Panc1 (cell line): ENCODE measurements around the gene DNAJA2. TPM values are rescaled to one million over a fixed set of nuclear protein-coding genes. Genes with fewer than 3 reads are reported as not detected.

Source experiments
- ATAC-seq: fragments of 200-7000 bp; cut with Tn5 transposase; 2 replicates; pipeline ENCODE4 v1.9.1; 2020; ENCODE audit warnings: mild to moderate bottlenecking, moderate library complexity
- BruUV-seq: library from RNA; stranded (reverse); fragments of 400-500 nt; replicated peaks from 2 replicates; lab custom pipeline; 2021; lab: Mats Ljungman, UMichigan
- CTCF ChIA-PET: fragments of 300-600 bp; sonication (Branson Sonifier 250); formaldehyde crosslinking; loops from one replicate; lab custom pipeline; 2022; ENCODE audit warnings: antibody characterized with exemption; lab: Charles Lee
- POLR2A ChIA-PET: fragments of 300-600 bp; sonication (Branson Sonifier 250); formaldehyde crosslinking; loops from one replicate; lab custom pipeline; 2022; ENCODE audit warnings: antibody characterized with exemption; lab: Charles Lee
- DNase-seq: peaks from one replicate; pipeline ENCODE4 v3.0.0-alpha.2; 2010; ENCODE audit warnings: low read depth, low spot score
- H3K27ac ChIP-seq: 2 replicates; pipeline ENCODE4 v1.5.1; 2011; ENCODE audit warnings: mild to moderate bottlenecking, low read length, inconsistent platforms
- H3K27me3 ChIP-seq: fragments of 200-500 bp; sonication (Bioruptor generic); 2 replicates; pipeline ENCODE4 v1.6.0; 2014; ENCODE audit warnings: low read length, inconsistent platforms; ENCODE audit not compliant: control insufficient read depth, insufficient read depth
- H3K36me3 ChIP-seq: fragments of 200-500 bp; sonication (Bioruptor generic); 2 replicates; pipeline ENCODE4 v1.5.1; 2014; ENCODE audit warnings: inconsistent platforms, mild to moderate bottlenecking, low read length, moderate library complexity; ENCODE audit not compliant: control insufficient read depth, insufficient read depth
- H3K4me1 ChIP-seq: 2 replicates; pipeline ENCODE4 v1.5.1; 2011; ENCODE audit warnings: inconsistent platforms, mild to moderate bottlenecking, low read length, moderate library complexity; ENCODE audit not compliant: control insufficient read depth, insufficient read depth
- H3K4me3 ChIP-seq, 2 experiments: 2 replicates each; pipeline ENCODE4 v1.5.1; 2011 to 2012; ENCODE audit warnings: low read depth in 2 of 2, low read length in 2 of 2, mild to moderate bottlenecking in 2 of 2, inconsistent platforms in 1 of 2, moderate library complexity in 1 of 2
- H3K9me3 ChIP-seq: fragments of 200-500 bp; sonication (Bioruptor generic); 2 replicates; pipeline ENCODE4 v1.5.1; 2014; ENCODE audit warnings: low read depth, mild to moderate bottlenecking, inconsistent platforms, low read length, moderate library complexity; ENCODE audit not compliant: control insufficient read depth, insufficient read depth
- POLR2AphosphoS5 ChIP-seq: IDR thresholded peaks from 2 replicates; pipeline ENCODE4 v1.6.1; 2012; ENCODE audit warnings: mild to moderate bottlenecking, low read depth, low read length, moderate library complexity
- SIN3A ChIP-seq: IDR thresholded peaks from 2 replicates; pipeline ENCODE4 v1.6.1; 2012; ENCODE audit warnings: low read depth, mild to moderate bottlenecking, low read length, moderate library complexity, borderline replicate concordance; ENCODE audit not compliant: insufficient read depth
- TCF7L2 ChIP-seq: IDR thresholded peaks from 2 replicates; pipeline ENCODE4 v1.6.1; 2011; ENCODE audit warnings: mild to moderate bottlenecking, low read depth, low read length, inconsistent platforms
- in situ Hi-C: cut with HindIII; loops from 2 replicates; pipeline ENCODE4 v1.10.0; 2016; ENCODE audit warnings: low sequenced_read_pairs, low pct_unique_long_range_greater_than_20kb
- intact Hi-C: fragments of 100-400 bp; cut with micrococcal nuclease; formaldehyde crosslinking; loops from one replicate; pipeline ENCODE4 v1.10.0; 2022; ENCODE audit not compliant: unreplicated experiment
- total RNA-seq: library from RNA; stranded (reverse); gene quantifications from one replicate; pipeline ENCODE4 v1.2.1, GENCODE V29; 2021; ENCODE audit not compliant: unreplicated experiment
- TF ChIP-seq, protein P1 (sequence below): fragments of 450-650 bp; IDR thresholded peaks from 2 replicates; pipeline ENCODE4 v1.5.1; 2017; ENCODE audit warnings: mild to moderate bottlenecking
- TF ChIP-seq, protein P2 (sequence below), 2 experiments: IDR thresholded peaks; 2 replicates each; pipeline ENCODE4 v1.6.1; 2011 to 2012; ENCODE audit warnings: low read depth in 2 of 2, control low read depth in 1 of 2, low read length in 1 of 2, mild to moderate bottlenecking in 1 of 2, moderate library complexity in 1 of 2; ENCODE audit not compliant: insufficient read depth in 1 of 2

DNAJA2 gene
- total RNA-seq, 1 experiment from 2014 or later = 49.4 TPM

DNA sequence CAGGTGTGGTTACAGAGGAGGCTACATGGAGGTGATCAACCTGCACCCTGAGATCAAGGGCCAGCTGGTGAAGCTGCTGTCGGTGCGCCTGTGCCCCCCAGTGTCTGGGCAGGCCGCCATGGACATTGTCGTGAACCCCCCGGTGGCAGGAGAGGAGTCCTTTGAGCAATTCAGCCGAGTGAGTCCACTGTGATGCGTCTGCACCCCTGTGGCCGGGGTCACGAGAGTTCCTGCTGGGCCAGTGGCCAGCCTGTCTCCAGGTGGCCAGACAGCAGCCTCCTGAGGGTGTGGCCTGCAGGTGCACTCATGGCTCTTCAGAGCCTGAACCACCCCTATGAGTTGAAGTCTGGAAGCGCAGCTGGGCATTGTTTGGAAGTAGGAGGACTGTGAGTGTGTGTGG is 51.2 kb downstream of the DNAJA2 start:
- BruUV-seq = no TSS peak
- POLR2A ChIA-PET = interaction anchor here (0.6 kb wide), 1 partner anchor 48 kb away, joined by 8 read pairs; no protein-coding TSS in a partner anchor
- CTCF ChIA-PET = no interaction called here
- no peaks in the 10 kb centered on the region for H3K9me3 ChIP-seq
- no peak overlapping the region for H3K4me3 ChIP-seq
- no peak for DNase-seq
- H3K36me3 ChIP-seq = no peaks in the 10 kb centered on the region
- ATAC-seq = no peak
- no peak overlapping the region for H3K27ac ChIP-seq
- intact Hi-C loops (no loop called here), in situ Hi-C loops (no loop called here)
- H3K27me3 ChIP-seq = no peaks in the 10 kb centered on the region
- no peaks in the 10 kb centered on the region for H3K4me1 ChIP-seq
- no peak for TF ChIP-seq SIN3A
- TF ChIP-seq, protein P1, sequence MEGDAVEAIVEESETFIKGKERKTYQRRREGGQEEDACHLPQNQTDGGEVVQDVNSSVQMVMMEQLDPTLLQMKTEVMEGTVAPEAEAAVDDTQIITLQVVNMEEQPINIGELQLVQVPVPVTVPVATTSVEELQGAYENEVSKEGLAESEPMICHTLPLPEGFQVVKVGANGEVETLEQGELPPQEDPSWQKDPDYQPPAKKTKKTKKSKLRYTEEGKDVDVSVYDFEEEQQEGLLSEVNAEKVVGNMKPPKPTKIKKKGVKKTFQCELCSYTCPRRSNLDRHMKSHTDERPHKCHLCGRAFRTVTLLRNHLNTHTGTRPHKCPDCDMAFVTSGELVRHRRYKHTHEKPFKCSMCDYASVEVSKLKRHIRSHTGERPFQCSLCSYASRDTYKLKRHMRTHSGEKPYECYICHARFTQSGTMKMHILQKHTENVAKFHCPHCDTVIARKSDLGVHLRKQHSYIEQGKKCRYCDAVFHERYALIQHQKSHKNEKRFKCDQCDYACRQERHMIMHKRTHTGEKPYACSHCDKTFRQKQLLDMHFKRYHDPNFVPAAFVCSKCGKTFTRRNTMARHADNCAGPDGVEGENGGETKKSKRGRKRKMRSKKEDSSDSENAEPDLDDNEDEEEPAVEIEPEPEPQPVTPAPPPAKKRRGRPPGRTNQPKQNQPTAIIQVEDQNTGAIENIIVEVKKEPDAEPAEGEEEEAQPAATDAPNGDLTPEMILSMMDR = no peak
- TF ChIP-seq, protein P2, sequence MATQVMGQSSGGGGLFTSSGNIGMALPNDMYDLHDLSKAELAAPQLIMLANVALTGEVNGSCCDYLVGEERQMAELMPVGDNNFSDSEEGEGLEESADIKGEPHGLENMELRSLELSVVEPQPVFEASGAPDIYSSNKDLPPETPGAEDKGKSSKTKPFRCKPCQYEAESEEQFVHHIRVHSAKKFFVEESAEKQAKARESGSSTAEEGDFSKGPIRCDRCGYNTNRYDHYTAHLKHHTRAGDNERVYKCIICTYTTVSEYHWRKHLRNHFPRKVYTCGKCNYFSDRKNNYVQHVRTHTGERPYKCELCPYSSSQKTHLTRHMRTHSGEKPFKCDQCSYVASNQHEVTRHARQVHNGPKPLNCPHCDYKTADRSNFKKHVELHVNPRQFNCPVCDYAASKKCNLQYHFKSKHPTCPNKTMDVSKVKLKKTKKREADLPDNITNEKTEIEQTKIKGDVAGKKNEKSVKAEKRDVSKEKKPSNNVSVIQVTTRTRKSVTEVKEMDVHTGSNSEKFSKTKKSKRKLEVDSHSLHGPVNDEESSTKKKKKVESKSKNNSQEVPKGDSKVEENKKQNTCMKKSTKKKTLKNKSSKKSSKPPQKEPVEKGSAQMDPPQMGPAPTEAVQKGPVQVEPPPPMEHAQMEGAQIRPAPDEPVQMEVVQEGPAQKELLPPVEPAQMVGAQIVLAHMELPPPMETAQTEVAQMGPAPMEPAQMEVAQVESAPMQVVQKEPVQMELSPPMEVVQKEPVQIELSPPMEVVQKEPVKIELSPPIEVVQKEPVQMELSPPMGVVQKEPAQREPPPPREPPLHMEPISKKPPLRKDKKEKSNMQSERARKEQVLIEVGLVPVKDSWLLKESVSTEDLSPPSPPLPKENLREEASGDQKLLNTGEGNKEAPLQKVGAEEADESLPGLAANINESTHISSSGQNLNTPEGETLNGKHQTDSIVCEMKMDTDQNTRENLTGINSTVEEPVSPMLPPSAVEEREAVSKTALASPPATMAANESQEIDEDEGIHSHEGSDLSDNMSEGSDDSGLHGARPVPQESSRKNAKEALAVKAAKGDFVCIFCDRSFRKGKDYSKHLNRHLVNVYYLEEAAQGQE (IDR thresholded peaks at IDR 0.05; ENCODE audit: insufficient read depth in 1 of 2, low read depth in 2 of 2, low read length in 1 of 2) = no peak
- no peak for TF ChIP-seq POLR2AphosphoS5
- no peak for TF ChIP-seq TCF7L2

DNA sequence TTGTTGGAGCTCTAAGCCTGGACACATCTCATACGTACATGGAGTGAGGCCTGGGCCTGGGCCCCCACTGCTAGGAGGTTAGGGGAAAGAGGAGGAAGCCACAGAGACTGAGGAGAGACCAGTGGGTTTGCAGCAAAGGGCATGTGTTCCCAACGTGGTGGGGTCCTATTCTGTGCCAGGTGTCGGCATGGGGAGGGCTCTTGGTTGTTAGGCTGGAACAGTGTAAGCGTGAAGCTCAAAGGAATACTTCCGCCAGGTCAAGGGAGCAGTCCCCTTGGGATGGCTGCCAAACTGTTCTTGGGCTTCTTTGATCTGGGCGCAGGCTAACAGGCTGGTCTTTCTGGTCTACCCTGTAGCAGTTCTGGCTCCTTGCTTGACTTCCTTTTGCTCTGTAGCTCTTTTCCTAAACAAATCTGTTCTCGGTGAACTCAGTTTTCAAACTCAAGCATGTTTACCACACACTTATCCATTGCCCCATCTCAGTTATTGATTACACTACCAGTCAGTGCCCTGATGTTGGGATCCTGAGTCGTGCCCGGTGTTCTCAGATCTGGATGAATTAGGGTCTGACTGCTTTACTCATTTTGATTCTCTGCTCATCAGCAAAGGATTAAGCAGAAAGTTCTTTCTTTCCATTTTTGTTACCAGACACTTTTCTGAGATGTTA is 52.9 kb downstream of the DNAJA2 start:
- TF ChIP-seq, protein P2 (IDR thresholded peaks at IDR 0.05; ENCODE audit: insufficient read depth in 1 of 2, low read depth in 2 of 2, low read length in 1 of 2) = no peak
- ATAC-seq = no peak
- no peaks in the 10 kb centered on the region for H3K36me3 ChIP-seq

More for the DNA sequence above, 52.9 kb downstream of the DNAJA2 start:
- DNase-seq = no peak
- H3K27me3 ChIP-seq = no peaks in the 10 kb centered on the region
- intact Hi-C loops (no loop called here), in situ Hi-C loops (no loop called here)
- H3K4me3 ChIP-seq = no peak overlapping the region
- H3K9me3 ChIP-seq = no peaks in the 10 kb centered on the region
- BruUV-seq = no TSS peak
- CTCF ChIA-PET = no interaction called here
- POLR2A ChIA-PET = no interaction called here
- no peaks in the 10 kb centered on the region for H3K4me1 ChIP-seq
- no peak overlapping the region for H3K27ac ChIP-seq
